HCT116 (cell line): ENCODE results near the gene PPP6R3. TPM values are rescaled to one million over a fixed set of nuclear protein-coding genes. Genes with fewer than 3 reads are reported as not detected.

Experiments used
- ATAC-seq: fragments of 200-7000 bp; cut with Tn5 transposase; 2 replicates; pipeline ENCODE4 v1.9.1; 2020; ENCODE audit warnings: mild to moderate bottlenecking, moderate library complexity
- BruUV-seq: library from RNA; stranded (reverse); fragments of 400-500 nt; replicated peaks from 2 replicates; lab custom pipeline; 2021; lab: Mats Ljungman, UMichigan
- CTCF ChIA-PET: fragments of 300-600 bp; sonication (Branson Sonifier 250); formaldehyde crosslinking; loops from one replicate; lab custom pipeline; 2021; ENCODE audit warnings: antibody characterized with exemption; lab: Charles Lee
- POLR2A ChIA-PET: fragments of 300-600, 350-600 bp; sonication (Branson Sonifier 250); formaldehyde crosslinking; loops from one replicate; lab custom pipeline; 2021; ENCODE audit warnings: antibody characterized with exemption; lab: Charles Lee
- RAD21 ChIA-PET, 2 experiments: fragments of 300-600 bp; sonication (Branson Sonifier 250); formaldehyde crosslinking; loops; one replicate each; lab custom pipeline; 2023; ENCODE audit warnings: low total read pairs in 2 of 2; ENCODE audit not compliant: uncharacterized antibody in 2 of 2, unreplicated experiment in 2 of 2, low non-redundant PET in 1 of 2; lab: Charles Lee
- DNase-seq: peaks from one replicate; pipeline ENCODE4 v3.0.0-alpha.2; 2010; ENCODE audit warnings: low read depth, low spot score
- H2AFZ ChIP-seq: fragments of 200-600 bp; shearing (Covaris generic), sonication (generic); 2 replicates; pipeline ENCODE4 v1.6.1; 2017; ENCODE audit warnings: low read depth, mixed run types, mixed read lengths, antibody characterized with exemption, low read length; ENCODE audit not compliant: poor library complexity, severe bottlenecking
- H3K27ac ChIP-seq: 2 replicates; pipeline ENCODE4 v1.5.1; 2012; ENCODE audit warnings: low read depth, low read length
- H3K27me3 ChIP-seq: fragments of 200-600 bp; sonication (generic); 2 replicates; pipeline ENCODE4 v1.6.1; 2016; ENCODE audit warnings: mixed run types, low read length, mixed read lengths; ENCODE audit not compliant: insufficient read depth
- H3K36me3 ChIP-seq, 2 experiments: fragments of 200-500 bp in 1 of 2; fragments of 200-600 bp in 1 of 2; sonication (Bioruptor generic) in 1 of 2; sonication (generic) in 1 of 2; 2 replicates each; pipeline versions ENCODE4 v1.5.1 to v1.6.1; 2014 to 2016; ENCODE audit warnings: low read length in 2 of 2, inconsistent platforms in 1 of 2, mixed read lengths in 1 of 2, mixed run types in 1 of 2; ENCODE audit not compliant: insufficient read depth in 2 of 2, control insufficient read depth in 1 of 2
- H3K4me1 ChIP-seq, 2 experiments: fragments of 200-600 bp in 1 of 2; sonication (generic) in 1 of 2; 2 replicates each; pipeline versions ENCODE4 v1.5.1 to v1.6.1; 2012 to 2017; ENCODE audit warnings: low read length in 2 of 2, inconsistent platforms in 1 of 2, mild to moderate bottlenecking in 1 of 2, mixed read lengths in 1 of 2, mixed run types in 1 of 2, moderate library complexity in 1 of 2; ENCODE audit not compliant: insufficient read depth in 2 of 2, control insufficient read depth in 1 of 2
- H3K4me2 ChIP-seq: fragments of 200-600 bp; sonication (generic); 2 replicates; pipeline ENCODE4 v1.6.1; 2017; ENCODE audit warnings: mixed run types, low read length, mixed read lengths
- H3K4me3 ChIP-seq, 2 experiments: fragments of 200-600 bp in 1 of 2; sonication (generic) in 1 of 2; replicated peaks in 1 of 2; 2 replicates each; pipeline ENCODE4 v1.5.1; 2011 to 2016; ENCODE audit warnings: low read length in 2 of 2, control low read depth in 1 of 2, low read depth in 1 of 2, mild to moderate bottlenecking in 1 of 2, mixed read lengths in 1 of 2, mixed run types in 1 of 2
- H3K79me2 ChIP-seq: fragments of 200-600 bp; sonication (generic); 2 replicates; pipeline ENCODE4 v1.6.1; 2017; ENCODE audit warnings: mild to moderate bottlenecking, mixed run types, low read length, moderate library complexity, mixed read lengths; ENCODE audit not compliant: insufficient read depth
- H3K9ac ChIP-seq: fragments of 200-600 bp; sonication (generic); 2 replicates; pipeline ENCODE4 v1.6.1; 2016; ENCODE audit warnings: low read length, mixed read lengths
- H3K9me2 ChIP-seq: fragments of 200-600 bp; sonication (generic), shearing (Covaris generic); 2 replicates; pipeline ENCODE4 v1.6.1; 2017; ENCODE audit warnings: mixed run types, mild to moderate bottlenecking, moderate library complexity; ENCODE audit not compliant: insufficient read depth
- H3K9me3 ChIP-seq, 2 experiments: fragments of 200-500 bp in 1 of 2; fragments of 200-600 bp in 1 of 2; sonication (Bioruptor generic) in 1 of 2; sonication (generic) in 1 of 2; 2 replicates each; pipeline ENCODE4 v1.6.1; 2014 to 2017; ENCODE audit warnings: low read length in 2 of 2, mixed read lengths in 2 of 2, inconsistent platforms in 1 of 2, low read depth in 1 of 2, mild to moderate bottlenecking in 1 of 2, mixed run types in 1 of 2, moderate library complexity in 1 of 2; ENCODE audit not compliant: control insufficient read depth in 1 of 2, insufficient read depth in 1 of 2
- H4K20me1 ChIP-seq: fragments of 200-600 bp; sonication (generic), shearing (Covaris generic); 2 replicates; pipeline ENCODE4 v1.6.1; 2017; ENCODE audit warnings: mixed run types, mild to moderate bottlenecking, moderate library complexity; ENCODE audit not compliant: insufficient read depth
- ATF3 ChIP-seq: IDR thresholded peaks from 2 replicates; pipeline ENCODE4 v1.6.1; 2012
- CBX3 ChIP-seq: IDR thresholded peaks from 2 replicates; pipeline ENCODE4 v1.6.1; 2012; ENCODE audit warnings: low read depth
- CTCF ChIP-seq, 3 experiments: fragments of 200-600 bp in 1 of 3; sonication (generic) in 1 of 3; IDR thresholded peaks in 2 of 3; conservative IDR thresholded peaks in 1 of 3; 2 replicates each; pipeline ENCODE4 v1.5.1; 2012 to 2017; ENCODE audit warnings: low read depth in 2 of 3, low read length in 2 of 3, antibody characterized with exemption in 1 of 3, borderline replicate concordance in 1 of 3, control low read depth in 1 of 3, mild to moderate bottlenecking in 1 of 3, mixed read lengths in 1 of 3, mixed run types in 1 of 3, moderate library complexity in 1 of 3; ENCODE audit not compliant: insufficient read depth in 1 of 3
- ELF1 ChIP-seq: IDR thresholded peaks from 2 replicates; pipeline ENCODE4 v1.6.1; 2012; ENCODE audit warnings: low read depth, borderline replicate concordance
- EZH2 ChIP-seq: fragments of 200-600 bp; sonication (generic); IDR thresholded peaks from 2 replicates; pipeline ENCODE4 v1.6.1; 2017; ENCODE audit warnings: antibody characterized with exemption, mixed run types
- EZH2phosphoT487 ChIP-seq: fragments of 200-600 bp; IDR thresholded peaks from 2 replicates; pipeline ENCODE4 v1.6.1; 2018; ENCODE audit warnings: antibody characterized with exemption, borderline replicate concordance
- FOSL1 ChIP-seq: IDR thresholded peaks from 2 replicates; pipeline ENCODE4 v1.6.1; 2012; ENCODE audit warnings: low read depth
- JUND ChIP-seq: IDR thresholded peaks from 2 replicates; pipeline ENCODE4 v1.6.1; 2012
- MAX ChIP-seq: IDR thresholded peaks from 2 replicates; pipeline ENCODE4 v1.6.1; 2012
- POLR2A ChIP-seq: IDR thresholded peaks from 2 replicates; pipeline ENCODE4 v1.7.0; 2011; ENCODE audit warnings: borderline replicate concordance; ENCODE audit not compliant: insufficient read depth, insufficient read length; ENCODE audit errors: extremely low read depth
- POLR2AphosphoS5 ChIP-seq: IDR thresholded peaks from 2 replicates; pipeline ENCODE4 v1.6.1; 2011; ENCODE audit warnings: mild to moderate bottlenecking, low read depth, low read length, moderate library complexity
- SIN3A ChIP-seq: IDR thresholded peaks from 2 replicates; pipeline ENCODE4 v1.6.1; 2012; ENCODE audit warnings: low read depth
- SP1 ChIP-seq: IDR thresholded peaks from 2 replicates; pipeline ENCODE4 v1.6.1; 2012; ENCODE audit warnings: low read depth
- TCF7L2 ChIP-seq: IDR thresholded peaks from 2 replicates; pipeline ENCODE4 v1.7.0; 2011; ENCODE audit warnings: borderline replicate concordance, inconsistent platforms; ENCODE audit not compliant: insufficient read depth, insufficient read length; ENCODE audit errors: extremely low read depth
- YY1 ChIP-seq: IDR thresholded peaks from 2 replicates; pipeline ENCODE4 v1.6.1; 2011; ENCODE audit warnings: low read length, low read depth, moderate library complexity, mild to moderate bottlenecking; ENCODE audit not compliant: insufficient replicate concordance; ENCODE audit errors: extremely low read depth
- ZBTB33 ChIP-seq: IDR thresholded peaks from 2 replicates; pipeline ENCODE4 v1.6.1; 2011; ENCODE audit warnings: mild to moderate bottlenecking, low read length, moderate library complexity; ENCODE audit not compliant: insufficient replicate concordance; ENCODE audit errors: extremely low read depth
- ZNF274 ChIP-seq: fragments of 200-500 bp; sonication (Bioruptor generic); IDR thresholded peaks from 2 replicates; pipeline ENCODE4 v1.6.1; 2014; ENCODE audit warnings: mild to moderate bottlenecking, low read depth, low read length, inconsistent platforms
- intact Hi-C: fragments of 100-400 bp; cut with micrococcal nuclease; formaldehyde crosslinking; loops from 2 replicates; pipeline ENCODE4 v1.10.0; 2022
- total RNA-seq: library from RNA; stranded (reverse); gene quantifications from one replicate; pipeline ENCODE4 v1.2.1, GENCODE V29; 2021; ENCODE audit not compliant: unreplicated experiment

Gene PPP6R3
- total RNA-seq, 1 experiment from 2014 or later, result 113 TPM

- ATAC-seq, result no peak
Measured at GRCh38 chr11:68469122-68469521, 8.6 kb downstream of the PPP6R3 start.

More at GRCh38 chr11:68469122-68469521, 8.6 kb downstream of the PPP6R3 start:
- POLR2A ChIA-PET, result no interaction called here
- peaks cover 40% of the 10 kb centered on the region; the same call in 1 of the 2 replicates for H4K20me1 ChIP-seq
- H3K4me2 ChIP-seq, result no peak overlapping the region
- H2AFZ ChIP-seq, result no peak overlapping the region
- intact Hi-C loops, result no loop called here
- CTCF ChIA-PET, result no interaction called here
- peaks cover 100% of the 10 kb centered on the region for H3K79me2 ChIP-seq
- TF ChIP-seq JUND (no peak), MAX (no peak), SIN3A (no peak), CBX3 (no peak), FOSL1 (no peak), YY1 (no peak), ATF3 (no peak), POLR2AphosphoS5 (no peak), CTCF (IDR thresholded peaks at IDR 0.05 in 2 of 3, conservative IDR thresholded peaks at IDR 0.05 in 1 of 3; ENCODE audit: borderline replicate concordance in 1 of 3, insufficient read depth in 1 of 3, low read depth in 2 of 3, low read length in 2 of 3) (no peak), EZH2phosphoT487 (no peak), ZNF274 (no peak), ZBTB33 (no peak), TCF7L2 (no peak), ELF1 (no peak), EZH2 (no peak), SP1 (no peak), POLR2A (no peak)
- H3K27me3 ChIP-seq, result no peaks in the 10 kb centered on the region
- BruUV-seq, result no TSS peak
- no peak overlapping the region for H3K4me3 ChIP-seq
- H3K9me2 ChIP-seq, result no peaks in the 10 kb centered on the region
- DNase-seq, result no peak
- no peak overlapping the region for H3K27ac ChIP-seq
- peaks cover 0 to 16% of the 10 kb centered on the region in 2 experiments; a peak in 1 of 4 replicates for H3K36me3 ChIP-seq
- no peaks in the 10 kb centered on the region for H3K9me3 ChIP-seq
- peaks cover 0 to 42% of the 10 kb centered on the region in 2 experiments; a peak in 2 of 4 replicates for H3K4me1 ChIP-seq
- RAD21 ChIA-PET, result no interaction called here
- H3K9ac ChIP-seq, result no peak overlapping the region
